ENCODE measurements around the gene ZDHHC9.
A peak's percentile ranks its signal among the peaks of the same experiment; 100 is the strongest.

Gene ZDHHC9

DNA sequence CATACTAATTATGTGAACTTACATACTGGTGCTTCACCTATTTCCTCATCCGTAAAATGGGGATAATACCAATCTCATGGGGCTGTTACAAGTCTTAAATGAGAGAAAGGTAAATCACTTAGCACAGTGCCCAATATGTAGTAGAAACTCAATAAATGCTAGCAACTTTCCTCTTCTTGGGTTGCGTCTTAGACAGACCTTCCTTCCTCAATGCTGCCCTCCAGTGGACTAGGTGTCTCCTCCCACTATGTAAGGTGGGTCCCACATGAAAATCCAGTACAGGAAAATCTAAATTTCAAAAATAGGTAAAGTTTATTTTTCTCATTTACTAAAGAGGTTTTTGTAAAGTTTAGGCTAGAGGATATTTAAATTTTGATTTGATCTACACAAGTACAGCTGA is 20.6 kb downstream of the ZDHHC9 start:
- H3K79me2 ChIP-seq (ENCODE audit: control insufficient read depth, insufficient read depth, low read length, poor library complexity), result no peaks in the 10 kb centered on the region
- no peak overlapping the region for H2BK120ac ChIP-seq (ENCODE audit: insufficient read depth, low read length, poor library complexity)
- H3K9me3 ChIP-seq (ENCODE audit: insufficient read depth, low read depth, low read length), result no peaks in the 10 kb centered on the region
- H3K14ac ChIP-seq (ENCODE audit: low read length), result no peak overlapping the region
- peak; percentile 13 to 61 for DNase-seq
- H4K91ac ChIP-seq (ENCODE audit: low read depth, low read length), result no peak overlapping the region
- H3K4me2 ChIP-seq (ENCODE audit: low read length), result no peak overlapping the region
- no peaks in the 10 kb centered on the region for H3K79me1 ChIP-seq (ENCODE audit: low read length)
- no peak overlapping the region for H3K4ac ChIP-seq (ENCODE audit: low read depth, low read length)
- no peak overlapping the region for H4K8ac ChIP-seq (ENCODE audit: low read depth, low read length)
- no peak overlapping the region for H2AFZ ChIP-seq (ENCODE audit: insufficient read depth, low read length, poor library complexity)
- no peak overlapping the region for H2AK5ac ChIP-seq (ENCODE audit: low read length)
- H3K9ac ChIP-seq (ENCODE audit: low read length), result no peak overlapping the region
- no peaks in the 10 kb centered on the region for H3K27me3 ChIP-seq (ENCODE audit: insufficient read depth, low read length)
- no peak overlapping the region for H3K4me3 ChIP-seq (ENCODE audit: low read depth, low read length)
- H3K18ac ChIP-seq (ENCODE audit: low read length), result no peak overlapping the region
- H3K36me3 ChIP-seq (ENCODE audit: control insufficient read depth in 1 of 2, insufficient read depth in 2 of 2, low read length in 2 of 2), result peaks cover 5 to 6% of the 10 kb centered on the region in 2 experiments
- no peak overlapping the region for H2BK5ac ChIP-seq (ENCODE audit: low read depth, low read length, poor library complexity)
- no peak overlapping the region for H3K27ac ChIP-seq (ENCODE audit: low read depth, low read length)
- H3K4me1 ChIP-seq (ENCODE audit: control insufficient read depth in 1 of 2, insufficient read depth in 2 of 2, low read length in 2 of 2), result no peaks in the 10 kb centered on the region
- H4K12ac ChIP-seq (ENCODE audit: low read depth, low read length), result no peak overlapping the region
- no peak overlapping the region for H2BK12ac ChIP-seq (ENCODE audit: low read length)
- H3K23ac ChIP-seq (ENCODE audit: low read length), result no peak overlapping the region
- no CpG with 5 or more reads among the region's 2 CpGs for WGBS (ENCODE audit: extremely low coverage, insufficient coverage, insufficient read length)

DNA sequence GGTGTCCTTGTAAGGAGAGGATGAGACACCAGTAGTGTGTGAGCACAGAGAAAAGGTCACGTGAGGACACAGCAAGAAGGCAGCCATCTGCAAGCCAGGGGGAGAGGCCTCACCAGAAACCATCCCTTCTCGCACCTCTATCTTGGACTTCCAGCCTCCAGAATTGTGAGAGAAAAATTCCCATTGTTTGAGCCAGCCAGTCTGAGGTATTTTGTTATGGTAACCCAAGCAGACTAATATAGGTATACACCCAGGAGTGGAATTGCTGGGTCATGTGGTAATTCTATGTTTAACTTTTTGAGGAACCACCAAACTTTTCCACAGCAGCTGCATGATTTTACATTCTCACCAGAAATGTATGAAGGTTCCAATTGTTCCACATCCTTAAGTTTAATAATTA is 25.6 kb downstream of the ZDHHC9 start:
- peak; percentile 32 to 56 for DNase-seq
- Histone ChIP-seq H4K8ac (ENCODE audit: low read depth, low read length) (no peak overlapping the region), H3K4me3 (ENCODE audit: low read depth, low read length) (no peak overlapping the region), H3K4me1 (ENCODE audit: control insufficient read depth in 1 of 2, insufficient read depth in 2 of 2, low read length in 2 of 2) (no peaks in the 10 kb centered on the region), H3K9ac (ENCODE audit: low read length) (no peak overlapping the region), H2AFZ (ENCODE audit: insufficient read depth, low read length, poor library complexity) (no peak overlapping the region), H2BK120ac (ENCODE audit: insufficient read depth, low read length, poor library complexity) (no peak overlapping the region), H3K18ac (ENCODE audit: low read length) (no peak overlapping the region), H3K79me2 (ENCODE audit: control insufficient read depth, insufficient read depth, low read length, poor library complexity) (no peaks in the 10 kb centered on the region), H2BK12ac (ENCODE audit: low read length) (no peak overlapping the region), H2AK5ac (ENCODE audit: low read length) (no peak overlapping the region), H3K27me3 (ENCODE audit: insufficient read depth, low read length) (no peaks in the 10 kb centered on the region), H3K79me1 (ENCODE audit: low read length) (no peaks in the 10 kb centered on the region), H4K91ac (ENCODE audit: low read depth, low read length) (no peak overlapping the region), H3K9me3 (ENCODE audit: insufficient read depth, low read depth, low read length) (no peaks in the 10 kb centered on the region), H3K23ac (ENCODE audit: low read length) (no peak overlapping the region), H3K4ac (ENCODE audit: low read depth, low read length) (no peak overlapping the region), H2BK5ac (ENCODE audit: low read depth, low read length, poor library complexity) (no peak overlapping the region), H4K12ac (ENCODE audit: low read depth, low read length) (no peak overlapping the region), H3K36me3 (ENCODE audit: control insufficient read depth in 1 of 2, insufficient read depth in 2 of 2, low read length in 2 of 2) (peaks cover 0 to 2% of the 10 kb centered on the region in 2 experiments), H3K14ac (ENCODE audit: low read length) (no peak overlapping the region), H3K4me2 (ENCODE audit: low read length) (no peak overlapping the region), H3K27ac (ENCODE audit: low read depth, low read length) (no peak overlapping the region)
- WGBS (ENCODE audit: extremely low coverage, insufficient coverage, insufficient read length), result no CpG with 5 or more reads among the region's 2 CpGs

DNA sequence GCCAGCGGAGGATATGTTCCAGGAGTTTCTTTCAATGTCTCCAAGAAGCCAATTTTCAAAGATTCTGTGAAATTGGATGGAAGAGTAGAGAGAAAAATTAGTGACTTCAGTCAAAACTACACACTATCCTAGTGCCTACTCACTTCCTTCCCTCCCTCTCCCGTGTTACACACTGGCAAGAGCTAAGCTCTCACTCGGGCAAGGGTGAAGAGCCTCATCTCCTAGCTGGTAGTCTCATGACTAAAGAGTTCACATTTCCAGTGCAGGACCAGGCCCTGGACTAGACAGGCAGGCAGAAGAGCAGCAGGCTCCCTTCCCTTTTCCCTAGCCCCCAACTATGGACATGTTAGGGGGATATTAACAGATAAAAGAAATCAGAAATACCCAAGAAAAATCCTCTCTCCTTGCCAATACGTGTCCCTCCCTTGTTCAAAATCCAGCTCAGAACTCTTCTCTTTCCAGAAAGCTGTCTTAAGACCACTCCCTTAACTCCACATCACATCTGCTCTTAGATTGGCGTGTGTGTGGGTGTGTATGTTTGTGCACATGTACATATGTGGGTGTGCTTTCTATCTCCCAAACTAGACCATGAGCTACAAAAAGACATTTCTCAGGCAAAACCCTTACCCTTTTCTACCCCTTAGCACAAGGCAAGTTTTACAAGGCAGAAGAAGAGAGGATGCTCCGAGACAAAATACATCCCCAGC is 29.9 kb downstream of the ZDHHC9 start:
- no peak overlapping the region for H2AK5ac ChIP-seq (ENCODE audit: low read length)
- no peak overlapping the region for H4K8ac ChIP-seq (ENCODE audit: low read depth, low read length)
- H3K4ac ChIP-seq (ENCODE audit: low read depth, low read length), result no peak overlapping the region
- H3K9ac ChIP-seq (ENCODE audit: low read length), result no peak overlapping the region
- no peak overlapping the region for H2BK5ac ChIP-seq (ENCODE audit: low read depth, low read length, poor library complexity)
- H3K79me2 ChIP-seq (ENCODE audit: control insufficient read depth, insufficient read depth, low read length, poor library complexity), result no peaks in the 10 kb centered on the region
- no peak overlapping the region for H3K27ac ChIP-seq (ENCODE audit: low read depth, low read length)
- DNase-seq, result no peak
- H4K12ac ChIP-seq (ENCODE audit: low read depth, low read length), result no peak overlapping the region
- H3K36me3 ChIP-seq (ENCODE audit: control insufficient read depth in 1 of 2, insufficient read depth in 2 of 2, low read length in 2 of 2), result peaks cover 4 to 11% of the 10 kb centered on the region in 2 experiments
- H3K14ac ChIP-seq (ENCODE audit: low read length), result no peak overlapping the region
- H2AFZ ChIP-seq (ENCODE audit: insufficient read depth, low read length, poor library complexity), result no peak overlapping the region
- H3K23ac ChIP-seq (ENCODE audit: low read length), result no peak overlapping the region
- H4K91ac ChIP-seq (ENCODE audit: low read depth, low read length), result no peak overlapping the region
- H2BK120ac ChIP-seq (ENCODE audit: insufficient read depth, low read length, poor library complexity), result no peak overlapping the region
- H2BK12ac ChIP-seq (ENCODE audit: low read length), result no peak overlapping the region
- H3K79me1 ChIP-seq (ENCODE audit: low read length), result no peaks in the 10 kb centered on the region
- H3K4me2 ChIP-seq (ENCODE audit: low read length), result no peak overlapping the region
- H3K4me3 ChIP-seq (ENCODE audit: low read depth, low read length), result no peak overlapping the region
- H3K27me3 ChIP-seq (ENCODE audit: insufficient read depth, low read length), result no peaks in the 10 kb centered on the region
- no peaks in the 10 kb centered on the region for H3K9me3 ChIP-seq (ENCODE audit: insufficient read depth, low read depth, low read length)
- no peak overlapping the region for H3K18ac ChIP-seq (ENCODE audit: low read length)
- no CpG with 5 or more reads among the region's 6 CpGs for WGBS (ENCODE audit: extremely low coverage, insufficient coverage, insufficient read length)
- no peaks in the 10 kb centered on the region for H3K4me1 ChIP-seq (ENCODE audit: control insufficient read depth in 1 of 2, insufficient read depth in 2 of 2, low read length in 2 of 2)

DNA sequence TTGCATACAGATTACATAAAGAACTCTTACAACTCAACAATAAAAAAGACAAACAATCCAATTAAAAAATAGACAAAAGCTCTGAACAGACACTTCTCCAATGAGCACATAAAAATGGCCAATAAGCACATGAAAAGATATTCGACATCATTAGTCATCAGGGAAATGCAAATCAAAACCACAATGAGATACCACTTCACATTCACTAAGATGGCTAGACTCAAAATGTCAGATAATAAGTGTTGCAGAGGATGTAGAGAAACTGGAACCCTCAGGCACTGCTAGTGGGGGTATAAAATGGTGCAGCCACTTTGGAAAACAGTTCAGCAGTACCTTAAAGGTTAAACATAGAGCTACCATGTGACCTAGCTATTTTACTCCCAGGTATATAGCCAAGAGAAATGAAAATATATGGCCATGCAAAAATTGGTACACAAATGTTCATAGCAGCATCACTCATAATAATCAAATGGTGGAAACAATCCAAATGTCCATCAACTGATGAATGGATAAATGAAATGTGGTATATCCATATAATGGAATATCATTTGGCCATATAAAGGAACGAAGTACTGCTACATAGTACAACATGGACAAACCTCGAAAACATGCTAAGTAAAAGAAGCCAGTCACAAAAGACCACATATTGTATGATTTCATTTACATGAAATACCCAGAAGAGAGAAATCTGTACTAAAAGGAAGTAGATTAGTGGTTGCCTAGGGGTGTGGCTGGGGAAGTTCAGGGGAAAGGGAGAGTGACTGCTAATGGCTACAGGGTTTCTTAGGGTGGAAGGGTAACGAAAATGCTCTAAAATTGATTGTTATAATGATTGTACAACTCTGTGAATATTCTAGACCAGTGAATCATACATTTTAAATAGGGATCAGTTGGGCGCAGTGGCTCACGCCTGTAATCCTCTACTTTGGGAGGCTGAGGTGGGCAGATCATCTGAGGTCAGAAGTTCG is 34.6 kb downstream of the ZDHHC9 start:
- Histone ChIP-seq H3K27me3 (ENCODE audit: insufficient read depth, low read length) (no peaks in the 10 kb centered on the region), H3K79me1 (ENCODE audit: low read length) (no peaks in the 10 kb centered on the region), H2AFZ (ENCODE audit: insufficient read depth, low read length, poor library complexity) (no peak overlapping the region), H3K4ac (ENCODE audit: low read depth, low read length) (no peak overlapping the region), H2BK120ac (ENCODE audit: insufficient read depth, low read length, poor library complexity) (no peak overlapping the region), H4K8ac (ENCODE audit: low read depth, low read length) (no peak overlapping the region), H3K18ac (ENCODE audit: low read length) (no peak overlapping the region), H3K36me3 (ENCODE audit: control insufficient read depth in 1 of 2, insufficient read depth in 2 of 2, low read length in 2 of 2) (peaks cover 10 to 20% of the 10 kb centered on the region in 2 experiments), H4K91ac (ENCODE audit: low read depth, low read length) (no peak overlapping the region), H3K4me3 (ENCODE audit: low read depth, low read length) (no peak overlapping the region), H3K9me3 (ENCODE audit: insufficient read depth, low read depth, low read length) (no peaks in the 10 kb centered on the region), H2AK5ac (ENCODE audit: low read length) (no peak overlapping the region), H3K27ac (ENCODE audit: low read depth, low read length) (no peak overlapping the region), H3K79me2 (ENCODE audit: control insufficient read depth, insufficient read depth, low read length, poor library complexity) (no peaks in the 10 kb centered on the region), H2BK12ac (ENCODE audit: low read length) (no peak overlapping the region), H3K4me2 (ENCODE audit: low read length) (no peak overlapping the region), H2BK5ac (ENCODE audit: low read depth, low read length, poor library complexity) (no peak overlapping the region), H3K9ac (ENCODE audit: low read length) (no peak overlapping the region), H4K12ac (ENCODE audit: low read depth, low read length) (no peak overlapping the region), H3K23ac (ENCODE audit: low read length) (no peak overlapping the region), H3K14ac (ENCODE audit: low read length) (no peak overlapping the region), H3K4me1 (ENCODE audit: control insufficient read depth in 1 of 2, insufficient read depth in 2 of 2, low read length in 2 of 2) (no peaks in the 10 kb centered on the region)
- no CpG with 5 or more reads among the region's 7 CpGs for WGBS (ENCODE audit: extremely low coverage, insufficient coverage, insufficient read length)
- no peak for DNase-seq
